GM12874 (cell line): ENCODE results near the gene AGER.

Experiments used
- TF ChIP-seq, protein P1 (sequence below): IDR thresholded peaks from 2 replicates; pipeline ENCODE4 v1.5.1; 2011; ENCODE audit warnings: low read depth, mild to moderate bottlenecking, control low read depth, low read length, moderate library complexity; ENCODE audit not compliant: insufficient read depth

Gene AGER

GRCh38 chr6:32191696-32192607, 7.9 kb upstream of the AGER start:
- TF ChIP-seq, protein P1, sequence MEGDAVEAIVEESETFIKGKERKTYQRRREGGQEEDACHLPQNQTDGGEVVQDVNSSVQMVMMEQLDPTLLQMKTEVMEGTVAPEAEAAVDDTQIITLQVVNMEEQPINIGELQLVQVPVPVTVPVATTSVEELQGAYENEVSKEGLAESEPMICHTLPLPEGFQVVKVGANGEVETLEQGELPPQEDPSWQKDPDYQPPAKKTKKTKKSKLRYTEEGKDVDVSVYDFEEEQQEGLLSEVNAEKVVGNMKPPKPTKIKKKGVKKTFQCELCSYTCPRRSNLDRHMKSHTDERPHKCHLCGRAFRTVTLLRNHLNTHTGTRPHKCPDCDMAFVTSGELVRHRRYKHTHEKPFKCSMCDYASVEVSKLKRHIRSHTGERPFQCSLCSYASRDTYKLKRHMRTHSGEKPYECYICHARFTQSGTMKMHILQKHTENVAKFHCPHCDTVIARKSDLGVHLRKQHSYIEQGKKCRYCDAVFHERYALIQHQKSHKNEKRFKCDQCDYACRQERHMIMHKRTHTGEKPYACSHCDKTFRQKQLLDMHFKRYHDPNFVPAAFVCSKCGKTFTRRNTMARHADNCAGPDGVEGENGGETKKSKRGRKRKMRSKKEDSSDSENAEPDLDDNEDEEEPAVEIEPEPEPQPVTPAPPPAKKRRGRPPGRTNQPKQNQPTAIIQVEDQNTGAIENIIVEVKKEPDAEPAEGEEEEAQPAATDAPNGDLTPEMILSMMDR = no peak

GRCh38 chr6:32190911-32191677, 7.0 kb upstream of the AGER start:
- TF ChIP-seq, protein P1 = no peak

DNA sequence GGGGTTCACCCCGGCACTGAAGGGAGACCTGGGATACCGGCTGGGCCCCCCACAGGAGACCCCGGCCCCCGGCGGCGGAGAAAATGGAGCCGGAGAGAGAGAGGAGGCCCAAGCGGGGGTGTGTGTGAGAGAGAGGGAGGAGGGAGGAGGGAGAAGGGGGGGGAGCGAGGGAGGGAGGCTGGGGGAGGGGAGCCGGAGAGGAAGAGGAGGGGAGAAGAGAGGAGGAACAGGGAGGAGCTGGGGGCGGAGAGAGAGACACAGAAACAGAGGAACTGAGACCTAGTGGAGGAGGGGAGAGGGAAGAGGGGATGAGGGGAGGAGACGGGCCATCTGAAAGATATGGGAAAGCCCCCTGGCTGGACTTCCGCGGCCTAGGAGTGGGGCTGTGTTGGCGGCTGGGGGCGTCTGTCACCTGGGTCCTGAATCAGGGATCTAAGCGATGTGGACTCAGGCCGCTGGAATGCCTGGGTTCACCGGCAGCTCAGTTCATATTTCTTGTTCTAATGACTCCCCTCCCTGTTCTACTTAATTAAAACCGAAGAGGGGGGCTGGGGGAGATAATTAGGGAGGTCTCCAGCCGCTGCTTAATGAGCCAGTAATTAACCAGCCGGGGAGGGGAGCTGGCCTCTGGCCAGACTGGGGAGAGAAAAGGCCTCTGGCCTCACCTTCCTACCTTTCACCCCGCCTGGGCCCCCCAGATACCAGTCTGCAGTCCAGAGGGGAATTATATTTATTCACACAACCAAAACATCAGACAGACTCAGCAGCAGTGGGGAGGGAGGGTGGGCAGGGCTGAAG, 6.2 kb upstream of the AGER start, which contains the start of gene PBX2:
PBX2 (minus strand) TSS at position 149 of the 798 bp plus-strand sequence. CDS start 287 bp downstream, outside the sequence.
- TF ChIP-seq, protein P1 = no peak

GRCh38 chr6:32189742-32190053, 5.6 kb upstream of the AGER start:
- TF ChIP-seq, protein P1 = no peak

DNA sequence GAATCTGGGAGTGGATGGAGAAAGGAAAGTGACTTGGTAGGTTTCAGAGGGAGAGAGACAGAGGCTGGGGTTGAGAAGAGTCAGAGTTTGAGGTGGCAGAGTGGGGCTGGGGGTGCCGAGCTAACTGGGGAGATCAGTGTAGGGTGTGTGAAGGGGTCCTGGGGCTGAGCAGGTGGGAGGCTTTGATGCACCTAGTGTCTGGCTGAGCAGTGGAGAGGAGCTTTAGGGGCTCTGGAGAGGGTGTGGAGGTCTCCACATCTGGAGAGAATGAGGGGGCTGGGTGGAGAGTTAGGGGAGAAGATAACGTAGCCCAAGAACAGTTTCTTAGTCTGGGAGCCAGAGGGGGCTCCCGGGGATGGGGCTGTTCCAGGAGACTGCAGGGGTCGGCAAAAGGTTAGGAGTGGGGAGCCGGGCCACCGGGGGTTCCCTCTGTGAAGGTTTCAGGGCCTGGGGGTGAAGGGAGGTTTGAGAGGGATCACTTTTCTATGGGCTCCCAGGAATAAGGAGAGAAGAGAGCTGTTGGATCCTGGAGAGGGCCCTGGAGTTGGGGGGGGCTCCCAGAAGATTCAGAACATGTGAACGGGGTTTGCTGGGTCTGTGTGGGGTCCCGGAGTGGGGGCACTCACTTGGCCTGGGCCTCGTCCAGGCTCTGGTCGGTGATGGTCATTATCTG, 5.2 kb upstream of the AGER start:
- TF ChIP-seq, protein P1 = no peak

DNA sequence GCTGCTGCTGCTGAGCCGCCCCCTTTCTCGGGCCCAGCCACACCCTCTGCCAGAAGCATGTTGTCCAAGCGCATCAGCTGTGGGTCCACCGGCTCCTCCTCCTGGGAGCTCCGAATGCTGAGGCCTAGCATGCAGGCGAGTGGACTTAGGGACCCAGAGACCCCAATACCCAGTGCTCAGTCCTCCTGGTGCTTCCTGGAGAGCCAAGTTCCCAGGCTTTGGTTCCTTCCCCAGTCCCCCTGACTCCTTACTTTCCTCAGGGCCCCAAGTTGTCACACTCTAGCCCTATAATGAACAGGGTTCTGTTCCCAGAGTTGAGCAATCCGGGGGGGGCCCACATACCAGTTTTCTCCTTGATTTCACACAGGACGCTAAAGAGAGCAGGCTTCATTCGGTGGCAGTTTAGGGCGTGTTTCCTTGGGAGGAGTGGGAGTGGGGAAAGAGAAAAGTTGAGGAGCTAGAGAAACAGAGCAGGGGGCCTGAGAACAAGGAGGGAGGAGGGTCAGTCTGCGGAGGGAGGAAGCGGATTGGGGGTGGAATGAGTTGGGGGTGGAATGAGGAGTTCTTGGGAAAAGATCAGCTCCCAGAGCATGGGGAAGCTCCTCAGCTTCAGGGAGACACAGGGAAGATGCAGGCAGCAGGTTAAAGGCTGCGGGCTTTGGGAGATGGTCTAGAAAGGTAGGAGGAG, 4.5 kb upstream of the AGER start:
- TF ChIP-seq, protein P1 = no peak
